K562 (cell line): ENCODE data around the gene NF1. TPM values are rescaled to one million over a fixed set of nuclear protein-coding genes. Genes with fewer than 3 reads are reported as not detected.

Experiments
- ATAC-seq: fragments of 200-7000 bp; cut with Tn5 transposase; 3 replicates; pipeline ENCODE4 v1.9.1; 2020; ENCODE audit warnings: moderate library complexity
- BruUV-seq: library from RNA; stranded (reverse); fragments of 400-500 nt; replicated peaks from 2 replicates; lab custom pipeline; 2021; lab: Mats Ljungman, UMichigan
- CTCF ChIA-PET: fragments of 300-600 bp; formaldehyde crosslinking; extraction: SDS; loops from one replicate; lab custom pipeline; 2021; ENCODE audit warnings: low intra/inter-chr PET ratio; lab: Yijun Ruan, JAX
- POLR2A ChIA-PET: fragments of 300-600, 350-650 bp; sonication (Branson Sonifier 250); formaldehyde crosslinking; extraction: SDS; loops from one replicate; lab custom pipeline; 2021; ENCODE audit warnings: antibody characterized with exemption, inconsistent platforms; lab: Yijun Ruan, JAX
- DNase-seq, 4 experiments: peaks; one replicate each; pipeline versions ENCODE4 v3.0.0 to v3.0.0-alpha.2; 2011 to 2018; ENCODE audit warnings: low spot score in 3 of 4, mixed read lengths in 3 of 4; ENCODE audit errors: extremely low read depth in 1 of 4
- FAIRE-seq: peaks from 2 replicates; lab custom pipeline; 2011; peaks lifted over from hg19 to GRCh38; lab: Jason Lieb, UNC
- H2AFZ ChIP-seq: 2 replicates; pipeline ENCODE4 v1.6.0; 2011; ENCODE audit warnings: low read depth, low read length, control low read depth, inconsistent platforms
- H3K27ac ChIP-seq: fragments of 200-600 bp; 3 replicates; pipeline ENCODE4 v1.8.0; 2011; ENCODE audit warnings: low read depth, mild to moderate bottlenecking, control low read depth, inconsistent platforms, low read length, moderate library complexity, mixed read lengths; ENCODE audit errors: extremely low read depth
- H3K27me3 ChIP-seq, 2 experiments: fragments of 300-600 bp in 1 of 2; 2 replicates in 1 of 2; 3 replicates in 1 of 2; pipeline versions ENCODE4 v1.6.0 to v1.8.0; 2011; ENCODE audit warnings: inconsistent platforms in 2 of 2, low read length in 2 of 2, mild to moderate bottlenecking in 1 of 2, mixed read lengths in 1 of 2, moderate library complexity in 1 of 2; ENCODE audit not compliant: control insufficient read depth in 2 of 2, insufficient read depth in 2 of 2
- H3K36me3 ChIP-seq: fragments of 300-600 bp; 3 replicates; pipeline ENCODE4 v1.8.0; 2011; ENCODE audit warnings: mild to moderate bottlenecking, low read length, inconsistent platforms; ENCODE audit not compliant: control insufficient read depth, insufficient read depth
- H3K4me1 ChIP-seq, 2 experiments: fragments of 200-600 bp in 1 of 2; replicated peaks in 1 of 2; 2 replicates in 1 of 2; 3 replicates in 1 of 2; pipeline versions ENCODE4 v1.5.1 to v1.8.0; 2011; ENCODE audit warnings: inconsistent platforms in 2 of 2, low read length in 2 of 2, mild to moderate bottlenecking in 1 of 2, mixed read lengths in 1 of 2, moderate library complexity in 1 of 2; ENCODE audit not compliant: control insufficient read depth in 2 of 2, insufficient read depth in 2 of 2
- H3K4me2 ChIP-seq: 2 replicates; pipeline ENCODE4 v1.6.1; 2011; ENCODE audit warnings: low read length, control low read depth, inconsistent platforms, mixed read lengths; ENCODE audit not compliant: insufficient read depth
- H3K4me3 ChIP-seq: fragments of 200-600 bp; sonication (generic), shearing (Covaris generic); 2 replicates; pipeline ENCODE4 v1.5.1; 2016; ENCODE audit warnings: control low read depth, inconsistent platforms
- H3K79me2 ChIP-seq: fragments of 200-600 bp; 3 replicates; pipeline ENCODE4 v1.8.0; 2011; ENCODE audit warnings: low read length, inconsistent platforms; ENCODE audit not compliant: control insufficient read depth, insufficient read depth
- H3K9ac ChIP-seq, 2 experiments: 2 replicates each; pipeline versions ENCODE4 v1.6.0 to v1.6.1; 2011; ENCODE audit warnings: low read depth in 2 of 2, low read length in 2 of 2, control low read depth in 1 of 2, inconsistent platforms in 1 of 2, mild to moderate bottlenecking in 1 of 2, mixed read lengths in 1 of 2; ENCODE audit not compliant: insufficient read depth in 1 of 2
- H3K9me1 ChIP-seq: one replicate; pipeline ENCODE4 v1.6.0; 2011; ENCODE audit warnings: inconsistent platforms, mild to moderate bottlenecking, low read length, moderate library complexity; ENCODE audit not compliant: control insufficient read depth, insufficient read depth
- H3K9me3 ChIP-seq: replicated peaks from 2 replicates; pipeline ENCODE4 v1.5.1; 2011; ENCODE audit warnings: low read depth, low read length, inconsistent platforms; ENCODE audit not compliant: control insufficient read depth, insufficient read depth
- H4K20me1 ChIP-seq: replicated peaks from 2 replicates; pipeline ENCODE4 v1.6.1; 2011; ENCODE audit warnings: low read length, inconsistent platforms, mixed read lengths; ENCODE audit not compliant: control insufficient read depth, insufficient read depth
- ARID4B ChIP-seq: sonication (generic); formaldehyde crosslinking; IDR thresholded peaks from 2 replicates; pipeline ENCODE4 v1.8.0; 2022; ENCODE audit warnings: mild to moderate bottlenecking, missing genetic modification reagents
- GABPB1 ChIP-seq: sonication (generic); formaldehyde crosslinking; IDR thresholded peaks from 2 replicates; pipeline ENCODE4 v1.8.0; 2022; ENCODE audit warnings: mild to moderate bottlenecking, missing genetic modification reagents
- MYBL2 ChIP-seq, 2 experiments: fragments of 450-650 bp in 1 of 2; sonication (generic) in 1 of 2; formaldehyde crosslinking in 1 of 2; IDR thresholded peaks; 2 replicates each; pipeline versions ENCODE4 v1.6.1 to v1.8.1; 2017 to 2022; ENCODE audit warnings: borderline replicate concordance in 1 of 2, inconsistent platforms in 1 of 2, low read depth in 1 of 2, mild to moderate bottlenecking in 1 of 2, missing genetic modification reagents in 1 of 2, moderate library complexity in 1 of 2
- NONO ChIP-seq, 2 experiments: fragments of 200-400 bp in 1 of 2; fragments of 450-650 bp in 1 of 2; formaldehyde crosslinking in 1 of 2; IDR thresholded peaks; 2 replicates each; pipeline ENCODE4 v1.6.1; 2017; ENCODE audit warnings: low read depth in 2 of 2, mild to moderate bottlenecking in 2 of 2, moderate library complexity in 2 of 2, low read length in 1 of 2
- in situ Hi-C: fragments of 300-500 bp; cut with MboI; formaldehyde crosslinking; loops from 4 replicates; pipeline ENCODE4 v1.15.0; 2018; ENCODE audit warnings: inconsistent platforms, mixed read lengths
- intact Hi-C: fragments of 100-400 bp; cut with micrococcal nuclease; formaldehyde crosslinking; loops from 2 replicates; pipeline ENCODE4 v1.14.2; 2022
- polyA plus RNA-seq, 8 experiments: library from polyadenylated mRNA; depleted of rRNA in 4 of 8; stranded (reverse) in 5 of 8; unstranded in 3 of 8; fragments of >200 nt; fragmentation: Nextera tagmentation in 2 of 8; fragmentation: Illumina TruSeq in 1 of 8; extraction: Ambion mirVana in 2 of 8; extraction: Trizol in 1 of 8; gene quantifications; 2 replicates each; pipeline versions ENCODE4 v1.2.1 to v1.2.3, GENCODE V29; 2011 to 2014; ENCODE audit warnings: inconsistent platforms in 1 of 8, missing spikeins in 1 of 8
- total RNA-seq, 7 experiments: library from RNA; depleted of rRNA in 6 of 7; stranded (reverse); fragments of >200 nt in 6 of 7; fragmentation: Illumina TruSeq in 2 of 7; extraction: Trizol in 2 of 7; gene quantifications; 2 replicates each; pipeline versions ENCODE4 v1.2.1 to v1.2.3, GENCODE V29; 2011 to 2021; ENCODE audit warnings: low replicate concordance in 1 of 7
- TF ChIP-seq, protein P1 (sequence below): fragments of 200-800 bp; sonication (Bioruptor generic); IDR thresholded peaks from 2 replicates; pipeline ENCODE4 v1.6.1; 2017; ENCODE audit warnings: missing genetic modification characterization, missing compliant biosample characterization

The NF1 gene
- total and polyA plus RNA-seq, 9 of the 15 experiments (the other 6 are each of a cell fraction or from before 2014, with no cell fraction given), result 3.4 to 41.9 (median 24.3) TPM

GRCh38 chr17:31251970-31252328, 157.2 kb downstream of the NF1 start:
- no peaks in the 10 kb centered on the region for H3K9me3 ChIP-seq
- TF ChIP-seq, protein P1, sequence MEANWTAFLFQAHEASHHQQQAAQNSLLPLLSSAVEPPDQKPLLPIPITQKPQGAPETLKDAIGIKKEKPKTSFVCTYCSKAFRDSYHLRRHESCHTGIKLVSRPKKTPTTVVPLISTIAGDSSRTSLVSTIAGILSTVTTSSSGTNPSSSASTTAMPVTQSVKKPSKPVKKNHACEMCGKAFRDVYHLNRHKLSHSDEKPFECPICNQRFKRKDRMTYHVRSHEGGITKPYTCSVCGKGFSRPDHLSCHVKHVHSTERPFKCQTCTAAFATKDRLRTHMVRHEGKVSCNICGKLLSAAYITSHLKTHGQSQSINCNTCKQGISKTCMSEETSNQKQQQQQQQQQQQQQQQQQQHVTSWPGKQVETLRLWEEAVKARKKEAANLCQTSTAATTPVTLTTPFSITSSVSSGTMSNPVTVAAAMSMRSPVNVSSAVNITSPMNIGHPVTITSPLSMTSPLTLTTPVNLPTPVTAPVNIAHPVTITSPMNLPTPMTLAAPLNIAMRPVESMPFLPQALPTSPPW (CRISPR knock-in tag), result no peak
- TF ChIP-seq NONO (IDR thresholded peaks at IDR 0.05; ENCODE audit: low read depth in 2 of 2, low read length in 1 of 2) (no peak), GABPB1 (CRISPR knock-in tag) (no peak), ARID4B (no peak), MYBL2 (IDR thresholded peaks at IDR 0.05; ENCODE audit: low read depth) (no peak), MYBL2 (CRISPR knock-in tag; IDR thresholded peaks at IDR 0.05; ENCODE audit: borderline replicate concordance) (no peak)
- CTCF ChIA-PET, result no interaction called here
- ATAC-seq (no peak), FAIRE-seq (no peak), DNase-seq (no peak)
- no peaks in the 10 kb centered on the region for H4K20me1 ChIP-seq
- no TSS peak for BruUV-seq
- no peaks in the 10 kb centered on the region for H3K27me3 ChIP-seq
- H3K4me2 ChIP-seq, result no peak overlapping the region
- intact Hi-C loops, result no loop called here
- H3K9ac ChIP-seq, result no peak overlapping the region
- no peak overlapping the region for H3K27ac ChIP-seq
- no peak overlapping the region for H3K4me3 ChIP-seq
- H3K4me1 ChIP-seq, result no peaks in the 10 kb centered on the region
- POLR2A ChIA-PET, result interaction anchor here (1.0 kb wide), 1 partner anchor 10 kb away, joined by 3 read pairs; no protein-coding TSS in a partner anchor
- no peaks in the 10 kb centered on the region for H3K79me2 ChIP-seq
- peaks cover 28% of the 10 kb centered on the region; the same call in 2 of the 3 replicates for H3K36me3 ChIP-seq
- H3K9me1 ChIP-seq, result no peaks in the 10 kb centered on the region
- H2AFZ ChIP-seq, result no peak overlapping the region
- in situ Hi-C loops, result no loop called here
